ENCODE measurements around the gene SMURF1.

DNA sequence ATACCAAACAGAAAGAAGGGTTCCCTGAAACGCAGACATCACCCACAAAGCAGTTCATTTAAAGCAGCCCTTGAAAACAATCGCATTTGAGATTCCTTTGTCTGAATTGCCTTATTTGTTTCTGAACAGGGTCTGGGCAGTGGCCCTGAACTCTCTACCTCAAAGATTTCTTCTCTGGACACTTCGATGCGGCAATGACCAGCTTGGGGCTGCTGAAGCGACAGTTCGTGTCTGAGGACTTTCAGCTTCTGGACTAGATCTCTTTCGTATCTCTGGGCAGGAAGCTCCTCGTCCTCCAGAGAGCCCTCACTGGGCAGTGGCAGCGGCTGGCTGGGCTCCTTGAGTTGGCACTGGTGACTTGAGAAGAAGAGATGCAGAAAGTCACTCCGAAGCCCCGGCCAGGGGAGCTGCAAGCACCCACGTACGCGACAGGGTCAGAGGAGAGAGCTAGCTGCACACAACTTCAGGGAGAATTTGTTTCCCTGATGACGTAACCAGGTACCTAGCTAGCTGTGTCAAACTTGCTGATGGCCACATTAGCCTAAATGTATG lies 96.3 kb downstream of the SMURF1 start:
- TF ChIP-seq CTCF (IDR thresholded peaks at IDR 0.05; ENCODE audit: poor library complexity) (no peak), EZH2 (IDR thresholded peaks at IDR 0.05; ENCODE audit: borderline replicate concordance) (no peak), EZH2phosphoT487 (IDR thresholded peaks at IDR 0.05; ENCODE audit: low read depth, severe bottlenecking, unreplicated experiment) (no peak)

Measured in hepatocyte (in vitro differentiated cells).